Stimulated activated CD4-positive, alpha-beta T cell treated with anti-CD3 and anti-CD28 coated beads, TNF-alpha, amount 100 ng/mL, for 1 hour (primary cell): Measurements from ENCODE around the gene PDGFA.

Source experiments
- DNase-seq, 3 donors: peaks; one replicate each; pipeline ENCODE4 v3.0.0-alpha.2; 2020; ENCODE audit warnings: low read depth in 3 of 3, low spot score in 1 of 3

PDGFA gene

DNA sequence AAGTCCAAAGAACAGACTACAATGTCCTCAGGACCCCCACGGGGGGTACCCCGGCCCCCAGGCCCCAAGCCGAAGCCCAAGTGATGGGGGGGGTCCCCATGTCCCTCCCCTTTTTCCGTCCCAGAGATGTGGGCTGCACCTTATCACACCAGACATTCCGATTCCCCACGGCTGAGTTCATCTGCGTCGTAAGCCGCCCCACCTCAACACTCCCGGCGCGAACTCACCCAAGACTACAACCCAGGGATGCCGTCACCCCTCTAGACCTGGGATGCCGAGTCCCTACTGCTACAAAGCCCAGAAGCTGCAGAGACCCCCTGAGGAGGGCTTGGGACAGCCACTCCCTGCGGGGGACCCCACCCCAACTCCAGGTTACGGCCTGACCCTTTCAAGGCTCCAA, 14.5 kb downstream of the PDGFA start:
- DNase-seq, result no peak

DNA sequence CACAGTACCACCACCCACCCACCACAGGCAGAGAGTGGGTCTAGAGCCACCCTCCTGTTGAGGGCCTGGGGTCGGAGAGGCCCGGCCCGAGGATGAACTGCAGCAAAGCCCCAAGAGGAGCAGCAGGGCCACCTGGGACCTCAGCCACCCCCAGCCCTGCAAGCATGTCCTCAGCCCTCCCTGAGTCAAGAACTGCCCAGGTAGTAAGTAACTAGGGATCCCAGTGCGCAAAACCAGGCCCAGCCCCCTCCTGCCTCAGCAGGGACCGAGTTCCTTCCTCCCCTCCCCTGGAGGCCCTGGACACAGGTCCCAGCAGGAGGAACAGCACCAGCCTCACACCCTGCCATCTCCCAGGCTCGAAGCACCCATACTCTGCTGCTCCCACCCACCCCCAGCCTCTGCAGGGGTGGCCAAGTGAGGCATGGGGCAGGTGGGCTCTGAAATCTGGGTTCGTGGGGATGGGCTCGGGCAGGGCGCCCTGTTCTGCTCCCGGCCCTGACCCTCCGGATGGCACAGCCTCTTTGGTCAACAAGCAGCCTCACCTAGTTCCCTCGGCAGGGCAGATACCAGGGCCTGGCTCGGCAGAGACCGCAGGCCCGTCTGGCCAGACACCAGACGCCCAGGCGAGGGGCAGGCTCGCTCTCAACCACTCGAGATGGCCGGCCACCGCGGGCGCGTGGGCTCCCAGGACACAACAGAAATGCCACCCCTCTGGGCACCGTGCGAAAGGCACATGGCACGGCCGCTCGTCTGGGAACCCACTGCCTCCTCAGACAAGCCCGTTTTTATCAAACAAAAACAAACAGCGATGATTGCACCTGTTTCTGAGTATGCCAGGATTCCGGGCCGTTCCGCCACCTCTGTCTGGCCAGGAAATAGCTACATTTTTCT, 15.2 kb downstream of the PDGFA start:
- DNase-seq, result no peak

DNA sequence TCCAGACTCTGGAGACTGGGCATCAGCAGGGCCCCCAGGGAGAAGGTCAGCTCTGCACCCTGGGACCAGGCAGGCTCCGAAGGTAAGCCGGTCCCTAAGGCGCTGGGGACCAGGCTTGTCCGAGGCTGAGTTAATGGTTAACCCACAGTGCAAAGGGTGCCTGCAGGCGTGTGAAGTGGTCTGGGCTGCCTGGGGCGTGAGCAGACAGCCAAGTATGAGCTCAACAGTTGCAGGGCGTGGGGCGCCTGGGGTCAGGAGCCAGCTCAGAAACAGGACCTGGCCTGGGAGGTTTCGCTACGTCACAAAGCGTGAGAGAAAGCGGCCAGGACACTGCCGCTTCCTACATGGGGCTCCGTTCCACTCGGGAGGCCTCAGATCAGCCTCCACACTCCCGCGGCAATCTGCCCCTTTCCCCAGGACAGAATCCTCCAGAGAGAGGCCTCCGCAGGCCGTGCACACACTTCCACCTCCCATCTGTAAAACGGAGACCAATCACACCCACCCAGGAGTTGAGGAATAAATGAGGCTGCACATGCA, 16.0 kb downstream of the PDGFA start:
- DNase-seq, result no peak

GRCh38 chr7:502296-502695, 17.4 kb downstream of the PDGFA start:
- DNase-seq, result no peak

DNA sequence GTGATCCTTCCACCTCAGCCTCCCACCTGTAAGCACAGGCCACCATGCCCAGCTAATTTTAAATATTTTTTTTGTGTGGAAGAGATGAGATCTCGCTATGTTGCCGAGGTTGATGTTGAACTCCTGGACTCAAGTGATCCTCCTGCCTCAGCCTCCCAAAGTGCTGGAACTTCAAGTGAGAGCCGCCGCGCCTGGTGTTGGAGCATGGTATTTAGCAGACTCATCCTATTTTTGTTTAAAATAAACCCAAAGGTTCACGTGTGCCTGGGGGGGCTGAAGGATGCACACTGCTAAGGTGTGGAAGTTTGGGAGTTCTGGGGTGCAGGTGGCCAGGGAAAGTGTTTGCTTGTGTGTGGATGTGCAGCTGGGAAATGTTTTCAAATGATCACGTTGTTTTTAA, 18.1 kb downstream of the PDGFA start:
- DNase-seq, result no peak

GRCh38 chr7:500521-501420, 18.9 kb downstream of the PDGFA start:
- DNase-seq, result no peak

DNA sequence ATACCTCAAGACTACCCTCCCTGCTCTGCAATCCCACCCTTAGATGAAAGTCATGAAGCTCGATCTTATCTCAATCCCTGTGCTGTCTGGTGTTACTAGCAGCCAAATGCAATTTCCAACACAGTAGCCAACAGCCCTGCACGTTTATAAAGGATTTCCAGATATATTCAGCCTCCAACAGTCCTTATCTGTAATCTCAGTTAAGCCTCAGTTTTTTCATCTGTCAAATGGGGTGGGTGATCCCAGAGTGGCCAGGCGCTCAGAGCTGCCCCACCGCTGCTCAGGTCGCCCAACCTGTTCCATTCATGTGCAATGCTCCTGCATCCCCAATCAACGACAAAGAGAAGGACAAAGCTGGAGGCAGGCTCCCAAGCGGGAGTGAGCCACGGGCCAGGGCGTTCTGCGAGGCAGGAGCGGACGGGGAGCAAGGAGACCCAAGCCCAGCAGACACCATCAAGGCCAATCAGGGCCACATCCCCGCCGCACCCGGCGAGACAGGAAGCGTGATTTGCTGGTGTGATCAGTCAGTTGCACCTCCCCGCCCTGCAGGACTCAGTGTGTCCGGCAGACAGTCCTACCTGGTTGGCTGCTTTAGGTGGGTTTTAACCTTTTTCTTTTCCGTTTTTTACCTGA, 19.7 kb downstream of the PDGFA start:
- DNase-seq, result no peak

DNA sequence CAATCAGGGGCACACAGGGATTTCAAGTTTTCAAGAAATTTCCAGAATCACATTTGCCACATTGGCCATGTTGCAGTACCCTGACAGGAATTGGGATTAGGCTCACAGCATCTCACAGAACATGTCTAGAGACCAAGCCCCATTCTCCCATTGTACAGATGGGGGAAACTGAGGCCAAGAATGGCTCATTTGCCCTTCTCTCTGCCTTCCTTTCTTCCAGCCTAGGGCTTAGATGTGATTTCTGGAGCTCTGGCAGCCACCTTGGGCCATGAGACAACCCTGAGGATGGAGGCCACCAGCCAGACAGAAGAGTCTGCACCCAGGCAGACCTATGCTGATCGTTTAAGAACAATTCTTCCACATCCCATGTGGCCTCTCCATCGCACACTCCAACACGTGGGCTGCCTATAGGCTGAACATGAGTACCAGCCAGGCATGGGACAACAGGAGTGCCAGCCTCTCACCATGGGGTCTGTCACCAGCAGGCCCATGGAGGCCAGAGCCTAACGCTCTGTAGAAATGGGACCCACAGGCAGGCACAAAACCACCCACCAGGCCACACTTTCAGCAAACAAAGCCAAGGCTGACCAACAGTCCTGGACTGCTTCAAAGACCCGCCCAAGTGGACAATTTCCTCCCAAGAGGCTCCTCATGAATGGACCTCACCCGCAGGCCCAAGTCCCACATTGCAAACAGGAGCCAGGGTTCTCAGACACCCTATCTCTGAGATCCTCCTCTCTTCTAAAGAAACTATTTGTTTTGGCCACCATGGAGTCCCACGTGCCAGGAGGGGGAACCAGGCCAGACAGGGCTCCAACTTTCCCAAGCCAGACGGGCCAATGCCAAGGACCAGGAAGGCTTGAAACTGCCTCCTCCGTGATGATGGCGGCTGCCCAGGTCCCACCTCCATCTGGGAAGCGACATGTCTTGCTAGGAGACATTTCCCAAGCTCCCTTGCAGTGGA, 20.7 kb downstream of the PDGFA start:
- DNase-seq, result no peak

DNA sequence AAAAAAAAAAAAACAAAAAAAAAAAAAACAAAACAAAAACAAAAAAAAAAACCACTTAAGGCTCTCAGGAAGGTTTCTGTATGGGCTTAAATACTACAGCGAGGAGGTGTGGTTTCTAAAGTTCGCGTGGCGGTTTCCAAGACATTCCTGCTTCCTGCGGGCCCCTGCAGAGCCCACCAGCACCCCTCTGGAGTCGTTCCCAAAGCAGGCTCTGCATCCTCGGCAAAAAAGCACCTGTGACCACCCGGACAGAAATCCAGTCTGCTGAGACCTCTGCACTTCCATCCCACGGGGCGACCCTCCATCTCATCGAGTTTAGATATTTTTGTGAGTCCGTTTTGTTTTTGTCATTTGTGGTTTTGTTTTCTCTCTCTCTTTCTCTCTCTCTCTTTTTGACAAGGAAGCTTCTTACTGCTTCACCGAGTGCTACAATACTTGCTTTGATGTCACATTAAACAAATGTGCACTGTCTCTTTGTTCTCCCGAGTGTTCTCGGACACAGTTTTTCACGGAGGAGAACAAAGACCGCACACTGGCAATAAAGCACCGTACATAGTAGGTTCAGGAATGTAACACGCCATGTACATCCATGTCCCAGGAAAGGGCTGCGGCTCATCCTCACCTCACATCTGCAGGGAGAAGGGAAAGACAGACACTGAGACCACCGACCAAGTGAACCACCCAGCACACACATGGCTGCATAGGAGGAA, 21.5 kb downstream of the PDGFA start:
- no peak for DNase-seq

- no peak for DNase-seq
These were observed 22.3 kb downstream of the PDGFA start for GRCh38 chr7:497346-497745.

DNA sequence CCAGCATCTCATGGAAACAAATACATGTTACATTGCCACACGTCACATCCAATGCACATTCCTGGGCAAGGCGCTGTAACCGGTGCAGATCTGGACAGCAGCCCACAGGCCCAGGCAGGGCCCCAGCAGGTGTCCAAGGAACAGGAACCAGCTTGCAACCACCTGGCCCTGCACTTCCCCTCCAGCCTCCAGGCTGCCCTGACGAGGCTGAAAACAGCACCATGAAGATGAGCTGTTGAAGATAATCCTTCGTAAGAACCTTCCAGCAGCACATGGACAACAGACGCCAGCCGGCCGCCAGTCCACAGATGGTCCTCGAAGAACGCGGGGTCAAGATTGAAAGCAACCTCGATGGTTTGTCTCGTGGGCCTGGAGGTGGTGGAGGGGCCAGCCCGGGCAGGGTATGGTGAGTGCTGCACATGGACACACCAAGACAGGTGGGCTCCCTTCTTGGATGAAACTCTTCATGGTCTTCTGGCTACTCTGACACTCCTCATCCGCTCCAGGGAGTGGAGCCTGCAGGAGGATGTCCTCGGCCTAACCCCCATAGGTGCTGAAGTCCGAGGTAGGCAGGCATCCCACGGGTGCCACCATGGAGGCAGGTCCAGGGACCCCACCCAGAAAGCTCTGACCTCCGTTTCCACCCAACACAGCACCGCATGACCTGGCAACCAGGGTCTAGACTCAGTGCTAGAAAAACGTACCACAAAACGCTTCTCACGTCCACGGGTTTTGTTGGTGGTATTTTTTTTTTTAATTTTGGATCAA, 22.9 kb downstream of the PDGFA start:
- no peak for DNase-seq

- no peak for DNase-seq
These were observed 23.8 kb downstream of the PDGFA start for GRCh38 chr7:495761-496321.

- no peak for DNase-seq
These were observed 24.3 kb downstream of the PDGFA start for GRCh38 chr7:495326-495725.

GRCh38 chr7:494906-495305, 24.7 kb downstream of the PDGFA start:
- DNase-seq, result no peak

DNA sequence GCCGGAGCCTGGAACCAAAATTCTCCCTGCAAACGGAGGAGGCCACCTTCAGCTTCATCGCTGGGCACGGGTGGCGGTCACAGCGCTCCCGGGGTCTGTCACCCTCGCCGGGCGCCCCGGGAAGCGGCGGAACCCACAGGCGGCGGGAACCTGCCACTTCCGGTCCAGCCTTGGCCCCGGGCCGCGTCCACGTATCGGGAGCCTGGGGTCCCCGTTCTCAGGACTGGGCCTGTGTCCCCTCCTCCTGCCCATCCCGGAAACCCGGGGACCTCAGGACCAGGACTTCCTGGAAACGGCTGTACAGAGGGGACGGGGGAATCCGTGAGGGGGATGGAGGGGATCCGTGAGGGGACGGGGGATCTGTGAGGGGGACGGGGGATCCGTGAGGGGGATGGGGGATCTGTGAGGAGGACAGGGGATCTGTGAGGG, 25.4 kb downstream of the PDGFA start:
- DNase-seq, result no peak

- no peak for DNase-seq
These were observed 25.9 kb downstream of the PDGFA start for GRCh38 chr7:493661-494251.

DNA sequence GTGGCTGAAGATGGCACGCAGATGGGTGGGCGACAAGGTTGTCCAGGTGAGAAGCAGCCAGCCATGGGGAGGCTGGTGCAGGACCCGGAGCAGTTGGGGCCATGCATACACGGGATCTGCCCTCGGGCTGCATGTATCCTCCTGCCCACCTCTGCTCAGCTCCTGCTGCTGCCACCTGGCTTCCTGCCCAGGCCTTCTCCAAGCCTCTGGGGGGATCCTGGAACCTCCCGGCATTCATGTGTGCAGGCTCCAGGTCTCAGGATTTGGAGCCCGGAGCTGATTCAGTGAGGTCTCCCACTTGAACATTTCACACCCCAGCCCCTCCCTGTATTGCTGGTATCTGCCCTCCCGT, 27.0 kb downstream of the PDGFA start:
- no peak for DNase-seq
